MM.1S (cell line): Measurements from ENCODE around the gene IRF2BPL.

Experiments
- DNase-seq: peaks from one replicate; pipeline ENCODE4 v3.0.0-alpha.2; 2015
- H2AFZ ChIP-seq: fragments of 300-600 bp; sonication (generic); 2 replicates; pipeline ENCODE4 v1.6.0; 2016; ENCODE audit warnings: antibody characterized with exemption, low read length
- H3F3A ChIP-seq: fragments of 300-600 bp; sonication (generic); 2 replicates; pipeline ENCODE4 v1.6.1; 2016; ENCODE audit warnings: mild to moderate bottlenecking, antibody characterized with exemption, low read length, moderate library complexity, mixed read lengths; ENCODE audit not compliant: insufficient read depth
- H3K27ac ChIP-seq: fragments of 300-600 bp; sonication (generic); 2 replicates; pipeline ENCODE4 v1.5.1; 2016; ENCODE audit warnings: mild to moderate bottlenecking, low read length
- H3K27me3 ChIP-seq: fragments of 300-600 bp; sonication (generic); replicated peaks from 2 replicates; pipeline ENCODE4 v1.6.0; 2016; ENCODE audit warnings: low read length; ENCODE audit not compliant: insufficient read depth
- H3K36me3 ChIP-seq: fragments of 300-600 bp; sonication (generic); replicated peaks from 2 replicates; pipeline ENCODE4 v1.6.1; 2016; ENCODE audit warnings: mild to moderate bottlenecking, low read length, mixed read lengths; ENCODE audit not compliant: insufficient read depth
- H3K4me1 ChIP-seq: fragments of 300-600 bp; sonication (generic); 2 replicates; pipeline ENCODE4 v1.6.1; 2016; ENCODE audit warnings: low read length, mixed read lengths
- H3K4me2 ChIP-seq: fragments of 300-600 bp; sonication (generic); 2 replicates; pipeline ENCODE4 v1.6.0; 2016; ENCODE audit warnings: low read depth, low read length
- H3K4me3 ChIP-seq: fragments of 300-600 bp; sonication (generic); 2 replicates; pipeline ENCODE4 v1.5.1; 2016; ENCODE audit warnings: low read length, mixed read lengths
- H3K79me2 ChIP-seq: fragments of 300-600 bp; sonication (generic); 2 replicates; pipeline ENCODE4 v1.6.1; 2016; ENCODE audit warnings: mixed run types, low read length, mixed read lengths
- H3K9ac ChIP-seq: fragments of 300-600 bp; sonication (generic); 2 replicates; pipeline ENCODE4 v1.6.1; 2016; ENCODE audit warnings: low read length, mixed read lengths
- H3K9me2 ChIP-seq: fragments of 300-600 bp; sonication (generic); replicated peaks from 2 replicates; pipeline ENCODE4 v1.6.1; 2016; ENCODE audit warnings: mild to moderate bottlenecking, low read length, mixed read lengths; ENCODE audit not compliant: insufficient read depth
- H3K9me3 ChIP-seq: fragments of 300-600 bp; sonication (generic); replicated peaks from 2 replicates; pipeline ENCODE4 v1.6.1; 2016; ENCODE audit warnings: mild to moderate bottlenecking, low read length, mixed read lengths; ENCODE audit not compliant: insufficient read depth
- H4K20me1 ChIP-seq: fragments of 300-600 bp; sonication (generic); 2 replicates; pipeline ENCODE4 v1.6.1; 2016; ENCODE audit warnings: mild to moderate bottlenecking, low read length, moderate library complexity, mixed read lengths; ENCODE audit not compliant: insufficient read depth
- EZH2 ChIP-seq: fragments of 300-600 bp; sonication (generic); optimal IDR thresholded peaks from 2 replicates; pipeline ENCODE3; 2017; ENCODE audit warnings: low read depth, mild to moderate bottlenecking, antibody characterized with exemption, low read length, mixed read lengths
- EZH2phosphoT487 ChIP-seq: fragments of 300-600 bp; sonication (generic); IDR thresholded peaks from 2 replicates; pipeline ENCODE4 v1.6.1; 2018; ENCODE audit warnings: antibody characterized with exemption, low read length
- TF ChIP-seq, protein P1 (sequence below): fragments of 300-600 bp; sonication (generic); IDR thresholded peaks from 2 replicates; pipeline ENCODE4 v1.5.1; 2016; ENCODE audit warnings: antibody characterized with exemption, low read length, mixed read lengths

Gene IRF2BPL

DNA sequence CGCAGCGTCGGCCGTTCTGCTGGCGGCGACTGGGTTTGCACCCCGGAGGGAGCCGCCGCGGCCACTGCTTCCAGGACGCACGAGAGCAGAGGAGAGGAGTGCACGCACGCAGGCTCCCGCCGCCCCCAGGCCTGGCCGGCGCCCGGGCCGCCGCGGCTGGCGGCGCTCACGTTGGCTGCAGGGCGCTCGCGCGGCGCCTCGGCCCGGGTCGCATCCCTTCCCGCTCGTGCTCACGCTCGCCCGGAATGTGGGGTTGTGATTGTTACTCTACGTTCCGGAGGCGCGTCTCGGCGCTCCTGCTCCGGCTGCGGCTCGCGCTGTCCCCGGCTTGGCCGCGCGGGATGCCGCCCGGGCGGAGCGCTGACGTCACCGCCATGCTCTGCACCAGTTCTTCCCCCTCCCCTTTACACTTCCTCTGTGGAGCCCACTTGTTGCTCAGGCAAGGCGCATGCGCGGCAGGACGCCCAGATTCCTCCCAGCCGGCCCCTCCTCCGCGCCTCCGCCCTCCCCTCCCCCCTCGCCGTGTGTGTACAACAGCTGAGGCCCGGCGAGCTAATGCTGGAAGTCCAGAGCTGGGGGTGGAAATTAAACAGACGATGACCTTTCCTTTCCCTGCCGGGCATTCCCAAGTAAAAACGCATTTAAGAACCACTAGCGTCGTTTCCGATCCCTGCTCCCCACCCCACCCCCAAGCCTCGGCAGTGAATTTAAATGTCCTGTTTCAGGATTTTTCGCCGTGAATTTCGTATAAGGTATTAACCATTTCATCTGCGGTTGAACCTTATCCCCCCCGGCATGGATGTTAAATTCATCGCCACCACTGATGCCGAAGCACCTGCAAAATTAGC is at the start of gene IRF2BPL:
Gene IRF2BPL, minus strand, starts transcription at position 325 of the 848 bp plus-strand sequence. CDS start 916 bp downstream, outside the sequence.
- H3K4me3 ChIP-seq = peak within 1 kb of the TSS; percentile 78
- peaks cover 32% of the 10 kb centered on the region for H3K79me2 ChIP-seq
- TF ChIP-seq, protein P1, sequence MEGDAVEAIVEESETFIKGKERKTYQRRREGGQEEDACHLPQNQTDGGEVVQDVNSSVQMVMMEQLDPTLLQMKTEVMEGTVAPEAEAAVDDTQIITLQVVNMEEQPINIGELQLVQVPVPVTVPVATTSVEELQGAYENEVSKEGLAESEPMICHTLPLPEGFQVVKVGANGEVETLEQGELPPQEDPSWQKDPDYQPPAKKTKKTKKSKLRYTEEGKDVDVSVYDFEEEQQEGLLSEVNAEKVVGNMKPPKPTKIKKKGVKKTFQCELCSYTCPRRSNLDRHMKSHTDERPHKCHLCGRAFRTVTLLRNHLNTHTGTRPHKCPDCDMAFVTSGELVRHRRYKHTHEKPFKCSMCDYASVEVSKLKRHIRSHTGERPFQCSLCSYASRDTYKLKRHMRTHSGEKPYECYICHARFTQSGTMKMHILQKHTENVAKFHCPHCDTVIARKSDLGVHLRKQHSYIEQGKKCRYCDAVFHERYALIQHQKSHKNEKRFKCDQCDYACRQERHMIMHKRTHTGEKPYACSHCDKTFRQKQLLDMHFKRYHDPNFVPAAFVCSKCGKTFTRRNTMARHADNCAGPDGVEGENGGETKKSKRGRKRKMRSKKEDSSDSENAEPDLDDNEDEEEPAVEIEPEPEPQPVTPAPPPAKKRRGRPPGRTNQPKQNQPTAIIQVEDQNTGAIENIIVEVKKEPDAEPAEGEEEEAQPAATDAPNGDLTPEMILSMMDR = no peak
- TF ChIP-seq EZH2 = no peak
- no peak for TF ChIP-seq EZH2phosphoT487
- peak within 1 kb of the TSS; percentile 99 for H3K27ac ChIP-seq
- peak within 1 kb of the TSS; percentile 97 for H3K9ac ChIP-seq
- H2AFZ ChIP-seq = no peak within 1 kb of the TSS
- H3K9me2 ChIP-seq = no peaks in the 10 kb centered on the region
- peak; percentile 91 for DNase-seq
- H3K9me3 ChIP-seq = no peaks in the 10 kb centered on the region
- H3F3A ChIP-seq = peaks cover 33% of the 10 kb centered on the region
- H3K36me3 ChIP-seq = 0 out of 2 replicates have a peak, but pooled peaks cover 4% of the 10 kb centered on the region
- peaks cover 12% of the 10 kb centered on the region; the same call in 1 of the 2 replicates for H3K4me1 ChIP-seq
- H4K20me1 ChIP-seq = no peaks in the 10 kb centered on the region
- peak within 1 kb of the TSS; percentile 94 for H3K4me2 ChIP-seq
- H3K27me3 ChIP-seq = no peaks in the 10 kb centered on the region

DNA sequence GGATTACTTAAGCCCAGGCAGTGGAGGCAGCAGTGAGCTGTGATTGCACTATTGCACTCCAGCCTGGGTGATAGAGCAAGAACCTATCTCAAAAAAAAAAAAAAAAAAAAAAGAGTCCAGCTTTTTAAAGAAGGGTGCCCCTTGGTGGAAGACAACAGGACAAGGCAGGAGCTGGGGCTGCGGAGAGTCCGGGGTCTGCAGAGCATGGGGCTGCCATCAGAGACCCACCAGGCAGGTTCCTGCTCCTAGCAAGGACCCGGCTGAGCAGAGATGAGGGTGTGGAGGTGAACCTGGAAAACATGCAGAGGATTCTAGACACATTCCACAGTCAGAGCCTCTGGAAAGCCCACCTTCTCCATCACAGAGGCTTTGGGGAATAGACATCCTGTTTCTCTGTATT is 48.5 kb upstream of the IRF2BPL start:
- no peak for TF ChIP-seq EZH2phosphoT487
- Histone ChIP-seq H3F3A (0 out of 2 replicates have a peak, but pooled peaks cover under 1% of the 10 kb centered on the region), H3K4me1 (peaks cover 3% of the 10 kb centered on the region; the same call in 1 of the 2 replicates), H3K9me2 (no peaks in the 10 kb centered on the region), H3K36me3 (no peaks in the 10 kb centered on the region), H3K79me2 (no peaks in the 10 kb centered on the region), H4K20me1 (no peaks in the 10 kb centered on the region), H2AFZ (no peak overlapping the region), H3K4me2 (no peak overlapping the region), H3K9ac (no peak overlapping the region), H3K27ac (no peak overlapping the region), H3K27me3 (no peaks in the 10 kb centered on the region), H3K9me3 (no peaks in the 10 kb centered on the region), H3K4me3 (no peak overlapping the region)
- no peak for DNase-seq

DNA sequence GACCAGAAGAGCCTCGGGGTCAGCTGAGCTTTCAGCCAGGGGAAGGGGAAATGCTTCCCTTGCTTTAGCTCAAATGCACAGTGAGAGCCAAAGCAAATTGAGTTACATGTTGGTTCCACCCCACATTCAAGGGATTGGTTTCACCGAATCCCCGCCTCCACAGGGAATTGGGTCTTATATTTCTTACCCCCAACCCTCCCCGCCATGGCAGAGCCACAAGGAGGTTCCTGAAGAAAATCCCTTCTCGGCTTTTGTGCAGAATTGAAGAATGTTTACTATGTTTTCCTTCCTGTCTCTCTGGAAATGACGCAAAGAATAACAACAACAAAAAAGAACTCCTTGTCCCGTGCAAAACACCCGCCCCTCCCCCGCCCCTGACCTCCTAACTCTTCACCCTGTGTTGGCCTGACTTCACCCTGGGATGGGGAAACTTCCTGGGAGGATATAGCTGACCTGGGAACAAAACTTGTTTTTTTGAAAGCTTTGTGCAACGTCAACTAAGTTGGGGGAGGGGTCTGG is 47.7 kb upstream of the IRF2BPL start:
- no peaks in the 10 kb centered on the region for H3K9me3 ChIP-seq
- no peaks in the 10 kb centered on the region for H3K4me1 ChIP-seq
- H3K79me2 ChIP-seq = no peaks in the 10 kb centered on the region
- H3K27ac ChIP-seq = no peak overlapping the region
- H3K4me3 ChIP-seq = no peak overlapping the region
- H3K4me2 ChIP-seq = no peak overlapping the region
- H3F3A ChIP-seq = no peaks in the 10 kb centered on the region
- H3K27me3 ChIP-seq = no peaks in the 10 kb centered on the region
- no peaks in the 10 kb centered on the region for H3K36me3 ChIP-seq
- no peak overlapping the region for H2AFZ ChIP-seq
- no peaks in the 10 kb centered on the region for H4K20me1 ChIP-seq
- DNase-seq = no peak
- H3K9ac ChIP-seq = no peak overlapping the region
- TF ChIP-seq EZH2 (no peak), EZH2phosphoT487 (no peak)
- TF ChIP-seq, protein P1 = no peak
- no peaks in the 10 kb centered on the region for H3K9me2 ChIP-seq
